ENCODE results near the gene KRT35.

GRCh38 chr17:41529491-41529915, 48.6 kb upstream of the KRT35 start:
- TF ChIP-seq EZH2 (IDR thresholded peaks at IDR 0.05; ENCODE audit: insufficient read depth, poor library complexity, severe bottlenecking) = no peak
- no peak for TF ChIP-seq EZH2phosphoT487 (IDR thresholded peaks at IDR 0.05; ENCODE audit: insufficient read depth, low read depth)
